NCI-H2227 (cell line): ENCODE data around the gene LRRC49.
"Not testable (repeated sequence)": the region's sequence is repeated elsewhere in the genome, so short reads cannot be mapped to it uniquely, and the experiment has no call there.

Experiments used
- DNase-seq: peaks from one replicate; lab custom pipeline; 2025; ENCODE audit not compliant: unreplicated experiment; lab: John Stamatoyannopoulos, UW

The LRRC49 gene

DNA sequence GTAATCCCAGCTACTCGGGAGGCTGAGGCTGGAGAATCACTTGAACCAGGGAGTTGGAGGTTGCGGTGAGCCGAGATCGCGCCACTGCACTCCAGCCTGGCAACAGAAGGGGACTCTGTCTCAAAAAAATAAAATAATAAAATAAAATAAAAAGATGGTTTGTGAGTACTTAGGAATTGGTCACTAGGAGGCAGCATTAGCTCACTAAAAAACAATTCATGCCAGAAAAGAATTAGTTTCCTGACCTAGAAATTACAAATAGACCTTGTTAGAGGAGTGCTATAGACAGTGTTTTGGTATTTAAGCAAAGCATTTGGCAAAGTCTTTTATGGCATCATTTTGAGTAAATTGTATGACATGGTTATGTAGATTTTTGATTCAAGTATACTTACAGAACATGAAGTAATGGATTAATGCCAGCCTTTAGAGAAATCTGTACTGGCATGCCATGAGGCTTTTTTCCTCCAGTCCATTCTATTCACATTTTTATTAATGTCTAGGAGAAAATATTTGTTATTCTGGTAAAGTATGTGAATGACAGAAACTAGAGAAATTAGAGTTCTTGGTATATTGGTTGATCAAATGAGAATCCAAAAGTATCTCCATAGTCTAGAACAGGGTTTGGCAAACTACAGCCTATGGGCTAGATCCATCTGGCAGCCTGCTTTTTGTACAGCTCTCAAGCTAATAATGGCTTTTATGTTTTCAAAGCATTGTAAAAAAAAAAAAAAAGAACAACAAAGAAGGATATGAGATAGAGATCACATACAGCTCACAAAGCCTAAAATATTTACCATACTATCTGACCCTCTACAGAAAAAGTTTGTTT, 81.6 kb downstream of the LRRC49 start:
- no peak for DNase-seq

DNA sequence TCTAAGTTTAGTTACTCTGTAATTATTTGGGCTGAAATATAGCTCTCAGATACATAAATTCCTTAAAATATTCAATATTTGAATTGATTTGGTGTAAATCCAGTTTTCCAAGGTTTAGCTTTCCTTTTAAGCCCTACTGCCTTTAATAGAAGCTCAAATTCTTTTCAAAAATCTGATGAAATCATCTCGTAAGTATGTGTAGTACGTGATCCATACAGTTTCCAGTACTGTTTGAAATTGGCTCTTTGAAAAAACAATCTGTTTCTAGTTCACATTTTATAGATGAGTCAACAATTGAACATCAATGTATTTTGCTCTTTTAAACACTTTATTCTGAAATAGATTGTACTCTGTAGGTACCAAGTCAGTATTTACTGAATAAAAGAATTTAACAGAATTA, 84.2 kb downstream of the LRRC49 start:
- no peak for DNase-seq

DNA sequence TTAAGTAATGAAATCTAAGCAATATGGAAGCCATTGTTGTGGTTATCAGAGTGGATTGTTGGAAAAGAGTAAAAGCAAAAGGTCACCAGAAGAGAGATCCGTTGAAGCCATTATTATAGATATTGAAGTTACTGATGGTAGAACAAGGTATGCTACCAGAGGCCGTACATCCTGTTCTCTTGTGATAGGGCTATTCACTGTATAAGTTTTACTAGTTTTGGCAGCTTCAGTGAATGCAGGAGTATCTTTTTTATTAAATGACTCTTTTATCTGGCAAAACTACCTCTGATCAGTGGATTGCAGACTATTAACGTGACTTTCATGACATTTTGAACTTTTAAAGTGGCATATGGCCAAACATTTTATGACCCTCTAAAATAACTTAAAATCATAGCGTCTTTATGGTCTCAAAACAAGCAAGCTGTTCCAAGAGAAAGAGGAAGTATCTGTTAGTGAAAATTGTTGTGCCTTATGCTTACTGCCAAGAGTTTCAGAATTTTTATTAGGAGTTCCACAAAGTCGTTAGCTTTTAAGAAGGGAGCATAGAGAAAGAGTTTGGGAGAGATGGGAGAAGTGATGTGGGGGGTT, 102.9 kb downstream of the LRRC49 start:
- no peak for DNase-seq

DNA sequence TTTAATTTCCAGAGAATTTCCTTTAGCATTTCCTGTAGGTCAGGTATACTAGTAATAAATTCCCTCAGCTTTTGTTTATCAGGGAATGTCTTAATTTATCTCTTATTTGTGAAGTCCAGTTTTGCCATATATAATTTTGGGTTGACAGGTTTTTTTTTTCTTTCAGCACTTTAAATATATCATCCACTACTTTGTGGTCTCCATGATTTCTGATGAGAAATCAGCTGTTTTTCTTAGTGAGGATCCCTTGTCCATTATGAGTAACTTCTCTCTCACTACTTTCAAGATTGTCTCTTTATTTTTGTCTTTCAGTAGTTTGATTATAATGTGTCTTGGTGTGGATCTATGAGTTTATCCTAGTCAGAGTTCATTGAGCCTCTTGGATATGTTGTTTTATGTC, 105.7 kb downstream of the LRRC49 start:
- DNase-seq = no peak

DNA sequence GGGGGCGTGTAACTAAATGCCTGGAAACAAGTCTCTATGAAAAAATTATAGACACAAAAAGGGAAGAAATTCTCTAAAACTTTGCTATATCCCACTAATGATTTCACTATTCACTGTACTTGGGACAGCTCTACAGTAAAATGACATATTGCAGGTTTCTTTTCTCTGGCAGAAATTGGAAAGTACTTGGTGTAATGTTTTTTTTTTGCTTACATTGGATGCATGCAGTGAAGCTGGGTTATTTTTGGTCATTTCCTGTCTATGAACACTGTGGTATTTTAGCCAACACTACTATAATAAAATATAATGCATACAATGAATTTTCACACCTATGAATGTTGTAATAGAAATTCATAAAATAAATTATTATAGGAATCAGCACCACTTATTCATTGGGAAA, 109.7 kb downstream of the LRRC49 start:
- no peak for DNase-seq

DNA sequence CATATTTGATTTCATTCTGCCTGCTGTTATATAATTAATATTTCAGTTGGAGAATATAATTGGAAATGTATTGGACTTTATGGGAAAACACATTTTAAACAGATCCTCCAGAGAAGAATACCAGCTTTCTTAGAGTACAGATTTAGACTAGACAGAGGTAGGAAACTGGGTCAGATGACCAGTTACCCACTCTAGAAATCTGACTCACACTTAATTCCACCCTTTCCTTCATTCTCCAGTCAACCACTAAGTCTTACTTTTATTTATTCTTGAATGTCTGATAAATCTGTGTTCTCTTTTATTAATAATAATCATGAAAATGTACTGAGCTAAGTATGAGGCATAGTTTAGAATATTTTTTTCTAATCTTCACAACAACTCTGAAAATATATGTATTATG, 110.7 kb downstream of the LRRC49 start:
- no peak for DNase-seq

DNA sequence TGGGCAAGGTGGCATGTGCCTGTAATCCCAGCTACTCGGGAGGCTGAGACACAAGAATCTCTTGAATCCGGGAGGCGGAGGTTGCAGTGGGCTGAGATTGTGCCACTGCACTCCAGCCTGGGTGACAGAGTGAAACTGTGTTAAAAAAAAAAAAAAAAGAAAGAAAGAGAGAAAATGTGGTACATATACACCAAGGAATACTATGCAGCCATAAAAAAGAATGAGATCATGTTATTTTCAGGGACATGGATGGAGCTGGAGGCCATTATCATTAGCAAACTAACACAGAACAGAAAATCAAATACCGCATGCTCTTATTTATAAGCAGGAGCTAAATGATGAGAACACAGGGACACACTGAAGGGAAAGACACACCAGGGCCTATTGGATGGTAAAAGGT, 111.9 kb downstream of the LRRC49 start:
- not testable (repeated sequence) for DNase-seq

DNA sequence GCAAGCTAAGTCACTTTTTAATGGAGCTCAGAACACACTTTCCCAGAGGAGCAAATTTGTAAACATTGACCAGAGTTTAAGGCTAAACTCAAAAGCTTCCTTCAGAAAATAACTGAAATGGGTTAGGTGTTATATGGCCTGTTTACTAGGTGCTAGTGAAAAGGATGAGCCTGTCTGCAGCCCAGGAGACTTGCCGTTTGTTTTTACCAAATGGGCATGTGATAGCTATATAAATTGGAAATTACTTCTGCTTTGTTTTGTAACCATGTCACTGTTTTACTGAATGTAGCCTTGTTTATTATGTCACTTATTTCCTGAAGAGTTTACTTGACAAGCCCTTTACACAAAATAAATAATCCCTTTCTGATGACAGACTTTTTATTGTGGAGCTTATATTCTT, 113.3 kb downstream of the LRRC49 start:
- no peak for DNase-seq

DNA sequence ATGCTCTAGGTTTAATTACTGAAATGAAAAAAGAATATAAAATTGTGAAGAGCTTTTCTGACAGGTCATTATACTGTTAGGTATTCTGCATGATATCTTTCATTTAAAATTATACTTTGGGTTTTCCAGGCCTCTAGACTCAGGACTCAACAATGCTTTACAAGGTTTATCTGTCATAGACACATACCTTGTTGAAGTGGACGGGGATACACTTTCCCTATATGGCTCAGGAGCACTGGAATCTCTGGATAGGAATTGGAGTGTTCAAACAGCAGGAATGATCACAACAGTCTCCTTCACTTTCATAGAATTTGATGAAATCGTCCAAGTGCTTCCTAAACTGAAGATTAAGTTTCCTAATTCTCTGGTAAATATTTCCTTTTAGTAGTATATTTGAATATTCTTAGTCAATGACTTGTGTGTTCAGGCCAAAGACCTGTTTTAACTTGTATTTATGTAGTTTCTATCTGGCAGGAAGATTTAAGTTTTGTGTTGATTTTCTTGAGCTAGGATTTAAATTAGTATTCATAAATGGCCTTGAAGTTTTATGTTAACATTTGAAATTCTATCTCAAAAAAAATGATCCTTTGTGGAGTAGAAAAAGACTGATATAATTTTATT, 115.7 kb downstream of the LRRC49 start:
- DNase-seq = no peak

DNA sequence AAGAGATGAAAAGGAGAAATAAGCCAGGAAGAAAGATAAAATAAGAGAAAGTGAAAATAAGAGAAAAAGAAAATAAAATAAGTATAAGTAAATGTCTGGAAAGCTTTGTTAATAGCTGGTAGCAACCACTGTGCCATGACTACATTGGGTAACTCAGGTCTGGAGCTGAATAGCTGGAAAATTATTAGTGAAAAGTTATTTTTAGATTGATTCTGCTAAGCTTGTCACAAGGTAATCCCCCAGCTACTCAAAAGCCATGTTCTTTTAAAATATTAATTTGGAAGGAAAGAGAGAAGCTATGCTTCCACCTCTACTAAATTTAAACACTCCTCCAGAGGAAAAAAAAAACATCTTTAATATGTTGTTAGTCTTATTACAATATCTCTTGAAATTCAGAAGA, 117.8 kb downstream of the LRRC49 start:
- DNase-seq = no peak

DNA sequence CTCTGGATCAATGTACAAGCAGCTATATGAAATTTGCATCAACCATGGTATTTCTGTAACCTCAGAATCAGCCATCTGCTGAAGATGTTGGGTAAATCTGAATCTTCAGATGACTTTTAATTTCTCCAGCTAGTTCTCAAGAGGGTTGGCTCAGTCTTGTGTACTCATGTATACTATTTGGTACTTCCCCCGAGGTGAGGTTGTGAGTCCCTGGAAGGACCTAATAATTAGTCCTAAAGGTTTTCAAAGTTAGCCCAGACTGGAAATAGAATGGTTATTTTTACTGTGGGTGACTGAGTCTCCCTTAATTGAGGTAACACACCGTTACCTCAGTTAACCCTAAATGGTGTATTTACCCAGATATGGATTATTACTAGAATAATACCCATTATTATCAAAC, 118.4 kb downstream of the LRRC49 start:
- no peak for DNase-seq

DNA sequence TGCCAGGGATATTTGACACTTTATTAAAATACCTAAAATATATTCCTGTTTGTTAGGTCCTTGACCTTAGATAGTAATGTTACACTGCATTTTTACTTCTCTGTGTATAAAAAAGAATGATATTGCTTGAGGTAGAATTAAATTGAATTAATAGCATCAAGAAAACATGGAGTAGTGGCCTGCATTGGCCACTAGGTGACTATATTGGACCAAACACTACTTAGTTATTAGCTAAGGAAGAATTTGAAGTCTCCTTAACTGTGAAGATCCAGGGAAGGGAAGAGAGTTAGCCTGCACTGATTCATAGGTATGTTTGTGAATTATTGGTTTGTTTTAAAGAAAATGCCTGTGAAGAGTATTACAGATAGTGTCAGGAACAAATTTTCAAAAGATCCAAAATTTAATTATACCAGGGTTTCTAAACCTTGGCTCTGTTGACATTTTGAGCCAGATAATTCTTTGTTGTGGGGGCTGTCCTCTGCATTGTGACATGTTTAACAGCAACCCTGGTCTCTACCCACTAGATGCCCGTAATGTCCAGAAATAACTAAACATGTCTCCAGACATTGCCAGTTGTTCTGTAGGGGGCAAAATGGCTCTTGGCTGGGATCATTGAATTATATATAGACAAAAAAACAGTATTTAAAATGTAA, 119.0 kb downstream of the LRRC49 start:
- peak; percentile 18 for DNase-seq

DNA sequence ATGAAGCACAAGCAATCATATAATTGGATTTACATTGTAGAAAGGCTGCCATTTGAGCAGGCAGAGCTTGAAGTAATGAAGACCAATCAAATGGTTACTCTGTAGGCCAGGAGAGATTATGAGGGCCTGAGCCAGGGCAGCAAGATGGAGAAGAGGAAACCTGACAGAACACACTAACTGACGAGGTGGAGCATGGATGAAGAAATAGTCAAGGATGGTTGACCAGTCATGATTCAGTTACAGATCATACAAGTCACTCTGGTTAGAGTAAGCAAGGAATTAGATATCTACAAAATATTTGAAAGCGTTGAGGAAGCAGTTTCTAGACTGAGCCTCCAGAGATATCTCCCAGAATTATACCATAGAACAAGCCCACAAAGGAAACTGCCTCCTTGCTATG, 120.8 kb downstream of the LRRC49 start:
- no peak for DNase-seq

DNA sequence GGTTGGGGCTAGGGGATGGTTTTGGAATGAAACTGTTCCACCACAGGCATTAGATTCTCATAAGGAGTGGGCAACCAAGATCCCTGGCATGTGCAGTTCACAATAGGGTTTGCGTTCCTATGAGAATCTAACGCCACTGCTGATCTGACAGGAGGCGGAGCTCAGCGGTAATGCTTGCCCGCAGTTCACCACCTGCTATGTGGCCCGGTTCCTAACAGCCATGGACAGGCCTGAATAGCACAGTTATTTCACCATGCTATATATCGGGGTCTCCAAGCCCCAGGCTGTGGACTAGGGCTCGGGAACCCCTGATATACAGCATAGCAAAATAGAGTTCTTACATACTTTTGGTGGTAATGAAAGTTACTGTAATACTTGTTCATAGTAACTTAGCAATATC, 122.7 kb downstream of the LRRC49 start:
- DNase-seq = no peak

DNA sequence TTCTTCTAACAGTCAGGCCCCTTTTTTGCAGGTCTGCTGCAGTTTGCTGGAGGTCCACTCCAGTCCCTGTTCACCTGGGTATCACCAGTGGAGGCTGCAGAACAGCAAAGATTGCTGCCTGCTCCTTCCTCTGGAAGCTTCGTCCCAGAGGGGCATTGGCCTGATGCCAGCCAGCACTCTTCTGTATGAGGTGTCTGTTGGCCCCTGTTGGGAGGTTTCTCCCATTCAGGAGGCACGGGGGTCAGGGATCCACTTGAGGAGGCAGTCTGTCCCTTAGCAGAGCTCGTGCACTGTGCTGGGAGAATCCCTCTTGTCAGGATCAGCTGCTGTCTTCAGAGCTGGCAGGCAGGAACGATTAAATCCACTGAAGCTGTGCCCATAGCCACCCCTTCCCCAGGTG, 138.6 kb downstream of the LRRC49 start:
- not testable (repeated sequence) for DNase-seq

DNA sequence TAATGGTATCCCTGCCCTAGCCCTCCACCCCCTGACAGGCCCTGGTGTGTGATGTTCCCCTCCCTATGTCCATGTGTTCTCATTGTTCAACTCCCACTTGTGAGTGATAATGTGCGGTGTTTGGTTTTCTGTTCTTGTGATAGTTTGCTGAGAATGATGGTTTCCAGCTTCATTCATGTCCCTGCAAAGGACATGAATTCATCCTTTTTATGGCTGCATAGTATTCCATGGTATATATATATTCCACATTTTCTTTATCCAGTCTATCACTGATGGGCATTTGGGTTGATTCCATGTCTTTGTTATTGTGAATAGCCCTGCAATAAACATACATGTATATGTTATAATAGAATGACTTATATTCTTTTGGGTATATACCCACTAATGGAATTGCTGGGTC, 142.9 kb downstream of the LRRC49 start:
- DNase-seq = not testable (repeated sequence)

DNA sequence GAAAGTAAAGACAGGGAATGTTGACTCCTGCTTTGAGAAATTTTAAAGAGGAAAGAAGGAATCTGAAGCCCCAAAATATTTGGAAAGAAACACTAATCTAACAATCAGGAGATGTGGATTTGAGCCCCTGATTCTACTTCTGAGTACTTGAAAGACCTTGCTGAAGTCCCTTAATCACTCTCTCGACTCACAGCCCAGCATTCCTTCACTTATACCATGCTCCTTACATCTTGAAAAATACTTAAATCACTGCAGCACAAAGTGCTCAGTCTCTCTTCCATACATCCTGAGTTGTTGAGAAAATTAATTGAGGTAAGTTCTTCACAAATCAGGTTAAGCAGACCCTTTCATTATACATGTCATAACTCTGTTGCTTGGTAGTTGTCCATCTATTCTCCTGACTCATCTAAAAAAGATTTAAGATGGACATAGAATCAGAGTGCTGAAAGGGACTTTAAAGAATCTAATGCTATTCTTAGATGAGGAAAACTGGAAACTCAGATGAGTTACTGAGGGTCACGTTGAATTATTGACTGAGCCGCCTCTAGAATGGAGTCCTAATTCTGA, 149.8 kb downstream of the LRRC49 start:
- DNase-seq = no peak

DNA sequence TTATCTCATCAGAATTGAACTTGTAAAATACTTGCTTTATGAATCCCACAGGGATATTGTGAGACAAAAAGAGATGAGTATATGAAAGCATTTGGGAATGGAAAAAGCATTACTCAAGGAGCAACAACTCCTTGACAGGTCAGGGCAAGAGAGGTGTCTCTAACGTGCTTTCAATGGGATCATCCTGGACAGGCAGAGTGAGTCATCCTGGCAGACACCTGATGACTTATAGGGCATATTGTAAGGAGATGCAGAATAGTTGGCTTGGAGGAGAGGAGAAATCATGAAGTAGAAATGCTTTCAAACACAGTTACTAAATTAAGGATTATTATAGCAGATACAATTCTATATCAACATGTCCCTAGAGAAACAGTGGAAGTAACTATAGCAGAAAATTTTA, 150.7 kb downstream of the LRRC49 start:
- DNase-seq = no peak

DNA sequence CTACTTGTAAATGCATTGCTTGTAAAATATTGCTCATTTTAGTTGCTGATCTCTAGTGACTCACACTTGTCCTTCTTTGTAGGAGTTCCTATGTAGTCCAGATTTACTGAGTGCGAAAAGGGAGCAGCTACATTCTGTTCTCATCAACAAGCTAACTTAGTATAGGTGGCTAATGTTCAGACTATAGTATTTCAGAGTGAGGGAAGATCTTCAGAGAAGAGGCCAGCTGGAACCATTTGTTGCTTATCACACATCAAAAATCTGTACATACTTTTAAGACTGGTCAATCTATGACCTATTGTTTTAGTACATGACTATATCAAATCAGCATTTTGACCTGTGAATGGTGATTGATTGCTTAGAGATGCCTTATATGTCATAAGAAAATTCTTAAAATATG, 151.4 kb downstream of the LRRC49 start:
- DNase-seq = no peak

DNA sequence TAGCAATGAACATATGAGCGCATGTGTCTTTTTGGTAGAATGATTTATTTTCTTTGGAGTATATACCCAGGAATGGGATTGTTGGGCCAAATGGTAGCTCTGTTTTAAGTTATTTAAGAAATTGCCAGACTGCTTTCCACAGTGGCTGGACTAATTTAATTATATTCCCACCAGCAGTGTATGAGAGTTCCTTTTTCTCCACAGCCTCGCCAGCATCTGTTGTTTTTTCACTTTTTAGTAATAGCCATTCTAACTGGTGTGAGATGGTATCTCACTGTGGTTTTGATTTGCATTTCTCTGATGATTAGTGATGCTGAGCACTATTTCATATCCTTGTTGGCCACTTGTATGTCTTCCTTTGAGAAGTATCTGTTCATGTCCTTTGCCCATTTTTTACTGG, 153.5 kb downstream of the LRRC49 start:
- not testable (repeated sequence) for DNase-seq

DNA sequence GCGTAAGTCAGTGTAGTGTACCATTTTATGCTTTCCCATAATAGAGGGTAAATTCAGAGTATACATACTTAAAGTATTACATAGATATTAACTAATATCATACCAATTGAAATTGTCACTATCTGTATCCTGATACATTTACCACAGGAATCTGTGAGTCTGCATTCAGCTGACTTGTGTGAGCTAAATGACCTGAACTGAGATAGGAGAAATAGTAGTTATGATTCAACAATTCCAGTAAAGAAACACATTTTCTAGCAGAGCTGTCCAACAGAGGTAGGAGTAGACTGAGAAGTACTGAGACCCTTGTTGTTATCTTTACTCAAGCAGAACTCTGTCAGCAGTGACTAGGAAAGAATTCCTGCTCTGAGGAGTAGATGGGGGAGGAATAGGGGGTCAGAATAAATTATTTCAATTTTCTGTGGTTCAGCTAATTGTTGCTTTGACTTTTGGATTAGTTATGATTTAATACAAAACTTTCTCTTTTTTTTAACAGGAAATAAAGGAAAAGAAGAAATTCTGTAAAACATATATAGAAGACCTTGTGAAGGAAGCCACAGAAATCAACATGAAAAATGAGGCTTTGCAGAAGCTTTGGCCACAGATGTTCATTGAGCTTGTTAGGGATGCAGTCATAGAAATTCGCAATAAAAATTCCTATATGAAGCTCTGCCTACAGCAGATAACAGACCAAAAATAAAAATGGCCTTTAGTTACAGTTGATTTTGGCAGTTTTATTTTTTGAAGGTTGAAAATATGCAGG, 156.5 kb downstream of the LRRC49 start:
- DNase-seq = no peak
